GM12873 (cell line): ENCODE measurements around the gene ARSA.

Experiments used
- TF ChIP-seq, protein P1 (sequence below): IDR thresholded peaks from 2 replicates; pipeline ENCODE4 v1.5.1; 2012; ENCODE audit warnings: low read depth, mild to moderate bottlenecking, moderate library complexity, low read length, control low read depth; ENCODE audit not compliant: insufficient read depth; ENCODE audit errors: missing control alignments

ARSA gene

GRCh38 chr22:50581031-50581949 is 46.7 kb downstream of the ARSA start:
- TF ChIP-seq, protein P1, sequence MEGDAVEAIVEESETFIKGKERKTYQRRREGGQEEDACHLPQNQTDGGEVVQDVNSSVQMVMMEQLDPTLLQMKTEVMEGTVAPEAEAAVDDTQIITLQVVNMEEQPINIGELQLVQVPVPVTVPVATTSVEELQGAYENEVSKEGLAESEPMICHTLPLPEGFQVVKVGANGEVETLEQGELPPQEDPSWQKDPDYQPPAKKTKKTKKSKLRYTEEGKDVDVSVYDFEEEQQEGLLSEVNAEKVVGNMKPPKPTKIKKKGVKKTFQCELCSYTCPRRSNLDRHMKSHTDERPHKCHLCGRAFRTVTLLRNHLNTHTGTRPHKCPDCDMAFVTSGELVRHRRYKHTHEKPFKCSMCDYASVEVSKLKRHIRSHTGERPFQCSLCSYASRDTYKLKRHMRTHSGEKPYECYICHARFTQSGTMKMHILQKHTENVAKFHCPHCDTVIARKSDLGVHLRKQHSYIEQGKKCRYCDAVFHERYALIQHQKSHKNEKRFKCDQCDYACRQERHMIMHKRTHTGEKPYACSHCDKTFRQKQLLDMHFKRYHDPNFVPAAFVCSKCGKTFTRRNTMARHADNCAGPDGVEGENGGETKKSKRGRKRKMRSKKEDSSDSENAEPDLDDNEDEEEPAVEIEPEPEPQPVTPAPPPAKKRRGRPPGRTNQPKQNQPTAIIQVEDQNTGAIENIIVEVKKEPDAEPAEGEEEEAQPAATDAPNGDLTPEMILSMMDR: no peak

GRCh38 chr22:50579752-50580151 is 48.2 kb downstream of the ARSA start:
- TF ChIP-seq, protein P1: no peak

DNA sequence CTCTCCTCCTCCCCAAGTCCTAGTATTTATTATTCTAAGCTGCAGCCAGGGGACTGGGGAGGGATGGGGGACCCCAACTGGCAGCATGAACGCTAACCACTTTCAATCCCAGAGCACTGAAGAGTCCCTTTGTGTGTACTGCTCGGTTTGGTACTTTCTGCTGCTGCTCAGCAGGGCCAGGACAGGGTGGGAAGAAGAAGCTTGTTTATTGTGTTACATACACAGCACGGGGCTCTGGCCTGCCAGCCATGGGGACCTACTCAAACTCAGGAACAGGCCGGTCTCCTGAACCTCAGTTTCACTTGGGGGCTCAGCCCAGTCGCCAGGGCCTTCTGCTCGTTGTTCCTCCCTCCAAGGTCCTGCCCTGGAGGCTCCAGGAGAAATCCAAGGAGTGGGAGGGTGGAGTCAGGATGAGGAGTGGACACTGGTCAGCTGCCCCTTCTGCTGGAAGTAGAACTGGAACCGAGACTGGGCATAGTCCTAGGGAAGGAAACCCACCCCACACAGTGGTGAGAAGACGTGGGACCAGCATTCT is 49.1 kb downstream of the ARSA start:
- TF ChIP-seq, protein P1: no peak

GRCh38 chr22:50577987-50578775 is 49.8 kb downstream of the ARSA start, which contains the start of gene CPT1B:
TSS of gene CPT1B (minus strand) at chr22:50578427. CDS start at chr22:50577915, 512 bp downstream.
- TF ChIP-seq, protein P1: no peak

DNA sequence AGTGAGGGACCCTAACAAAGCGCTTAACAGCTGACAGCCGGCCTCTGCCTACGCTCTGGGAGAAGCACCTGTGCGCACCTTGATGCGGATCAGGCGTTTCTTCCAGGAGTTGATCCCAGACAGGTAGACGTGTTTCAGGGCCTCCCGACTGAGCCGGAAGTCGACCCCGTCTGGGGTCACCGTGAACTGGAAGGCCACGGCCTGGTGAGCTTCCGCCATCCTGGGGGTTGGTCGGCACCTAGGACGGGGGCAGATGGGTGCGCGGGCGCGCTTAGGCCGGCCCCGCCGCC is 50.3 kb downstream of the ARSA start:
- TF ChIP-seq, protein P1: no peak

DNA sequence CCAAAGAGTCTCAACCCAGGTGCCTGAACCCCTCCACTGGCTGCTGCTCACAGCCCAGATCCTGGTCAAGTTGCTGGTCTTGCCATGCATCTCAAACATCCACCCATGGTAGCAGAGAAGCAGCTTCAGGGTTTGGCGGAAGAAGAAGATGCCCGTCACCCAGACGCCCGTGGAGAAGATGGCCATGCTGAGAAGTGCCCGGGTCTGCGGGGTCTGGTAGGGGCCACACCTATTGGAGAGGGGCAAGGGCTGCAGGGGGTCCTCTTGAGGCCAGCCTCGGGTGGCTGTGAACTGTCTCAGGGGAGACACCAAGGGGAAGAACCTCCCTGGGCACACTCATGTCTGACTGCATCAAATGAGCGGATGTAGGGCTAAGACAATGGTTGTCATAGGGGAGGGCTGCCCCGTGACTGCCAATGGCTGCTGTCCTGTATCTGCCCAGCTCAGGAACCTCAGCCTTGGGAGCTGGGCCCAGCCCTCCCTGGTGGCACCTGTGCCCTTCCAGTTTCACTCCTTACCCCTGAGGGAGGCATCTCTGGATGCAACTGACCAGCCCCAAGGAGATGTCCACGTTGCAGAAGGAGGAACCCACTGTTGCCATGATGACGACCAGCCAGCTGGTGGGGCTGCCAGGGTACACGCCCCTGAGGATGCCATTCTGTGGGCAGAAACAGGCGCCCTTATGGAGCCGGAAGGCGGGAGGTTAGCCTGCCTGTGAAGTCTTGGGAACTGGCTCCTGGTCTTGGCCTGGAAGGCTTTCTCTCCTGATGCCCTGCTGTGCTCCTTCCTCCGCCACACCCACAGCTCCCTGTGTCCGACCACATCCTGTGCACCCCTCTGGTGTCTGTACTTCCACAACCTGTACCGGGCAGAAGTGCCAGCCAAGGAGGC is 50.9 kb downstream of the ARSA start:
- TF ChIP-seq, protein P1: no peak
